ENCODE results near the gene AGO1. TPM values are rescaled to one million over a fixed set of nuclear protein-coding genes. Genes with fewer than 3 reads are reported as not detected.

AGO1 gene
- total and polyA plus RNA-seq, 2 of the 13 experiments (the other 11 are each of a cell fraction or from before 2014, with no cell fraction given): 9.2 to 18.6 TPM

- no peak for TF ChIP-seq HMGXB3 (CRISPR knock-in tag; IDR thresholded peaks at IDR 0.05; ENCODE audit: borderline replicate concordance)
- TF ChIP-seq DZIP1 (CRISPR knock-in tag; IDR thresholded peaks at IDR 0.05): 0 out of 2 replicates have a peak, but pooled peaks have one; percentile 27
- peak; percentile 84; the same call in 1 of the 2 replicates for TF ChIP-seq TOPORS (CRISPR knock-in tag; IDR thresholded peaks at IDR 0.05)
- TF ChIP-seq ZNF546 (CRISPR knock-in tag; conservative IDR thresholded peaks at IDR 0.05): peak; percentile 82; the same call in 1 of the 2 replicates
- peak; percentile 87 for TF ChIP-seq TAF1 (CRISPR knock-in tag; IDR thresholded peaks at IDR 0.05)
- TF ChIP-seq ZBTB3 (CRISPR knock-in tag; IDR thresholded peaks at IDR 0.05; ENCODE audit: borderline replicate concordance, low read depth): no peak
- TF ChIP-seq ZHX1 (CRISPR knock-in tag; IDR thresholded peaks at IDR 0.05; ENCODE audit: low read depth): 0 out of 2 replicates have a peak, but pooled peaks have one; percentile 57
- TF ChIP-seq SMAD9 (CRISPR knock-in tag; IDR thresholded peaks at IDR 0.05): no peak
- no peak for TF ChIP-seq SRSF1 (optimal IDR thresholded peaks at IDR 0.05; ENCODE audit: low read depth, low read length)
- peak; percentile 62; the same call in 1 of the 2 replicates for TF ChIP-seq ZNF34 (CRISPR knock-in tag; IDR thresholded peaks at IDR 0.05; ENCODE audit: borderline replicate concordance)
- 0 out of 2 replicates have a peak, but pooled peaks have one; percentile 51 for TF ChIP-seq ZNF30 (CRISPR knock-in tag; IDR thresholded peaks at IDR 0.05)
- TF ChIP-seq RBM39 (IDR thresholded peaks at IDR 0.05; ENCODE audit: low read depth, low read length, poor library complexity, severe bottlenecking): peak; percentile 71
- no peak; the same call in 1 of the 2 replicates for TF ChIP-seq MLXIP (CRISPR knock-in tag; IDR thresholded peaks at IDR 0.05; ENCODE audit: borderline replicate concordance)
These were observed 47.8 kb downstream of the AGO1 start, which contains the start of gene AGO3 (continued) for GRCh38 chr1:35930593-35931445.
